Measurements from ENCODE around the gene KRT84. TPM values are rescaled to one million over a fixed set of nuclear protein-coding genes. Genes with fewer than 3 reads are reported as not detected.

The KRT84 gene, protein sequence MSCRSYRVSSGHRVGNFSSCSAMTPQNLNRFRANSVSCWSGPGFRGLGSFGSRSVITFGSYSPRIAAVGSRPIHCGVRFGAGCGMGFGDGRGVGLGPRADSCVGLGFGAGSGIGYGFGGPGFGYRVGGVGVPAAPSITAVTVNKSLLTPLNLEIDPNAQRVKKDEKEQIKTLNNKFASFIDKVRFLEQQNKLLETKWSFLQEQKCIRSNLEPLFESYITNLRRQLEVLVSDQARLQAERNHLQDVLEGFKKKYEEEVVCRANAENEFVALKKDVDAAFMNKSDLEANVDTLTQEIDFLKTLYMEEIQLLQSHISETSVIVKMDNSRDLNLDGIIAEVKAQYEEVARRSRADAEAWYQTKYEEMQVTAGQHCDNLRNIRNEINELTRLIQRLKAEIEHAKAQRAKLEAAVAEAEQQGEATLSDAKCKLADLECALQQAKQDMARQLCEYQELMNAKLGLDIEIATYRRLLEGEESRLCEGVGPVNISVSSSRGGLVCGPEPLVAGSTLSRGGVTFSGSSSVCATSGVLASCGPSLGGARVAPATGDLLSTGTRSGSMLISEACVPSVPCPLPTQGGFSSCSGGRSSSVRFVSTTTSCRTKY
- total RNA-seq (not detected), polyA plus RNA-seq (not detected)
- long read RNA-seq, donor 1, result 0 reads
- long read RNA-seq, donor 2, result 0 reads
- long read RNA-seq, donor 3, result 0 reads

GRCh38 chr12:52385226-52385702, at the start of gene KRT84:
KRT84 (minus strand) TSS chr12:52385652; CDS start chr12:52385585, 67 bp downstream.
- no peak within 1 kb of the TSS for H3K27ac ChIP-seq
- H3K4me1 ChIP-seq, result peaks cover 0 to 4% (median 0%) of the 10 kb centered on the region in 12 donors
- H3K9me3 ChIP-seq, result no peaks in the 10 kb centered on the region
- no peak within 1 kb of the TSS for H3K4me3 ChIP-seq
- DNase-seq, result no peak
- intact Hi-C loops (cut with DNase I), result loop anchor here in 1 of 10 donors (10.0 kb wide), 1 partner anchor 120 kb away; no protein-coding TSS in a partner anchor
- no peak for ATAC-seq
- no peaks in the 10 kb centered on the region for H3K36me3 ChIP-seq
- H3K27me3 ChIP-seq, result peaks cover 0 to 10% (median 0%) of the 10 kb centered on the region in 9 donors
- WGBS, 4 donors, result 94 to 99% (median 97%) methylated on average over 6 to 11 of the region's 11 CpGs
- TF ChIP-seq, protein P1, sequence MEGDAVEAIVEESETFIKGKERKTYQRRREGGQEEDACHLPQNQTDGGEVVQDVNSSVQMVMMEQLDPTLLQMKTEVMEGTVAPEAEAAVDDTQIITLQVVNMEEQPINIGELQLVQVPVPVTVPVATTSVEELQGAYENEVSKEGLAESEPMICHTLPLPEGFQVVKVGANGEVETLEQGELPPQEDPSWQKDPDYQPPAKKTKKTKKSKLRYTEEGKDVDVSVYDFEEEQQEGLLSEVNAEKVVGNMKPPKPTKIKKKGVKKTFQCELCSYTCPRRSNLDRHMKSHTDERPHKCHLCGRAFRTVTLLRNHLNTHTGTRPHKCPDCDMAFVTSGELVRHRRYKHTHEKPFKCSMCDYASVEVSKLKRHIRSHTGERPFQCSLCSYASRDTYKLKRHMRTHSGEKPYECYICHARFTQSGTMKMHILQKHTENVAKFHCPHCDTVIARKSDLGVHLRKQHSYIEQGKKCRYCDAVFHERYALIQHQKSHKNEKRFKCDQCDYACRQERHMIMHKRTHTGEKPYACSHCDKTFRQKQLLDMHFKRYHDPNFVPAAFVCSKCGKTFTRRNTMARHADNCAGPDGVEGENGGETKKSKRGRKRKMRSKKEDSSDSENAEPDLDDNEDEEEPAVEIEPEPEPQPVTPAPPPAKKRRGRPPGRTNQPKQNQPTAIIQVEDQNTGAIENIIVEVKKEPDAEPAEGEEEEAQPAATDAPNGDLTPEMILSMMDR (IDR thresholded peaks at IDR 0.05), result no peak

DNA sequence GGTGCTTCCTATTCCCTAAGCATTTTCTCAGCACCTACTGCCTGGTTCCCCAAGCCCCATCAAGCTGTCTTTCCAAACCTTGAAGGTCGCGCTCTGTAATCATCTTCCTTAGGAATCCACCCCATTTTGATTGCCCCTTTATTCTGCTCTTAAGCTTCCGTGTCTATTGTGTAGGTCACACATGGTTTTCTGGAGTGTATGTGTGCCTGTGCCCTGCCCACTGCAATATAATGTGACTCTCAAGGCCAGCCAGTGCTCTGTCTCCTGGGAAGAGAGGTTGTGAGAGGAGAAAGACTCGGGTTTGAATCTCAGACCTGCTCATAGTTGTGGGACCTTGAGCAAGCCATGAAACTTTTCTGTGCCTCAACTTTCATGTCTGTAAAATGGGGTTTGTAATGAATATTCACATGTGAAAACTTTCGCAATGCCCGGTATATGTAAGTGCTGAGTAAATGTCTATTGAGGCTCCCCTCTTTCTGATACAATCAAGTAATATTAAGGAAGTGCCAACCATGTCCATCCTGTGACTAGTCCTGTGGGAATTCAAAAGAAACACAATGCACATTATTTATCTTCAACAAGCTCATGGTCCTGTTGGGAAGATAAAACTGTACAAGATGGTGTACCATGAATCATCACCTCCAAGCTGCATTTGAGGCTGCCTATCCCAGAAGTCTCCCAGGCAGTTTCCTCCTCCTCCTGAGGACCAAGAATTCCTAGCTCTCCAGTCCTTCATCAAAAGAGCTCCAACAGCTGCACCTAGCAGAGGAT, 49.5 kb upstream of the KRT84 start:
- DNase-seq (no peak), ATAC-seq (no peak)
- no peak overlapping the region for H3K4me3 ChIP-seq
- H3K27me3 ChIP-seq, result peaks cover 0 to 30% (median 0%) of the 10 kb centered on the region in 9 donors
- no peaks in the 10 kb centered on the region for H3K36me3 ChIP-seq
- H3K4me1 ChIP-seq, result no peaks in the 10 kb centered on the region
- no peaks in the 10 kb centered on the region for H3K9me3 ChIP-seq
- intact Hi-C loops (cut with DNase I), result no loop called here
- H3K27ac ChIP-seq, result no peak overlapping the region
- TF ChIP-seq, protein P1 (IDR thresholded peaks at IDR 0.05), result no peak
- TF ChIP-seq POLR2A (IDR thresholded peaks at IDR 0.05), result no peak
- 93 to 95% (median 93%) methylated on average over 6 of the region's 6 CpGs for WGBS, 4 donors

- DNase-seq (no peak), ATAC-seq (no peak)
- Histone ChIP-seq H3K27ac (no peak within 1 kb of the TSS), H3K4me1 (no peaks in the 10 kb centered on the region), H3K27me3 (peaks cover 0 to 37% (median 0%) of the 10 kb centered on the region in 9 donors), H3K9me3 (no peaks in the 10 kb centered on the region), H3K36me3 (no peaks in the 10 kb centered on the region), H3K4me3 (no peak within 1 kb of the TSS)
- intact Hi-C loops (cut with DNase I), result no loop called here
- WGBS, 4 donors, result 82 to 86% (median 84%) methylated on average over 14 to 20 of the region's 20 CpGs
- TF ChIP-seq, protein P1 (IDR thresholded peaks at IDR 0.05), result no peak
- TF ChIP-seq POLR2A (IDR thresholded peaks at IDR 0.05), result no peak
These were observed 48.8 kb upstream of the KRT84 start, which contains the start of gene KRT75 for GRCh38 chr12:52434081-52434733. KRT75 (minus strand) TSS chr12:52434371; CDS start chr12:52434304, 67 bp downstream.
